Mesendoderm (in vitro differentiated cells): Measurements from ENCODE around the gene MRPS5.

Experiments
- DNase-seq: peaks from one replicate; pipeline ENCODE4 v3.0.0; 2013
- H2AK5ac ChIP-seq: 2 replicates; pipeline ENCODE4 v1.6.1; 2013; ENCODE audit warnings: low read length, inconsistent platforms
- H2BK120ac ChIP-seq: 2 replicates; pipeline ENCODE4 v1.6.1; 2013; ENCODE audit warnings: low read depth, mild to moderate bottlenecking, low read length, moderate library complexity, mixed read lengths
- H2BK15ac ChIP-seq: replicated peaks from 2 replicates; pipeline ENCODE4 v1.6.1; 2013; ENCODE audit warnings: low read depth, mild to moderate bottlenecking, moderate library complexity
- H2BK5ac ChIP-seq: 2 replicates; pipeline ENCODE4 v1.6.1; 2013; ENCODE audit warnings: low read length, inconsistent platforms
- H3K18ac ChIP-seq: 2 replicates; pipeline ENCODE4 v1.6.1; 2013; ENCODE audit warnings: mild to moderate bottlenecking, low read length, mixed read lengths
- H3K23ac ChIP-seq: one replicate; pipeline ENCODE4 v1.6.1; 2013; ENCODE audit warnings: low read length
- H3K27ac ChIP-seq: 2 replicates; pipeline ENCODE4 v1.5.1; 2013; ENCODE audit warnings: low read depth, mild to moderate bottlenecking, inconsistent platforms, low read length, moderate library complexity
- H3K27me3 ChIP-seq: 2 replicates; pipeline ENCODE4 v1.6.1; 2013; ENCODE audit warnings: low read length, control low read depth, mild to moderate bottlenecking, inconsistent platforms; ENCODE audit not compliant: insufficient read depth, poor library complexity
- H3K36me3 ChIP-seq: 2 replicates; pipeline ENCODE4 v1.6.1; 2013; ENCODE audit warnings: low read length, inconsistent platforms; ENCODE audit not compliant: control insufficient read depth, insufficient read depth
- H3K4ac ChIP-seq: one replicate; pipeline ENCODE4 v1.6.1; 2013; ENCODE audit warnings: low read depth, mild to moderate bottlenecking, low read length, moderate library complexity
- H3K4me1 ChIP-seq: 2 replicates; pipeline ENCODE4 v1.6.1; 2013; ENCODE audit warnings: low read depth, low read length, inconsistent platforms; ENCODE audit not compliant: control insufficient read depth
- H3K4me2 ChIP-seq: 2 replicates; pipeline ENCODE4 v1.6.1; 2013; ENCODE audit warnings: low read length
- H3K4me3 ChIP-seq: 2 replicates; pipeline ENCODE4 v1.5.1; 2013; ENCODE audit warnings: mild to moderate bottlenecking, low read length
- H3K56ac ChIP-seq: one replicate; pipeline ENCODE4 v1.6.1; 2013; ENCODE audit warnings: low read length
- H3K79me1 ChIP-seq: 2 replicates; pipeline ENCODE4 v1.6.1; 2013; ENCODE audit warnings: low read length, inconsistent platforms
- H3K79me2 ChIP-seq: 2 replicates; pipeline ENCODE4 v1.6.1; 2013; ENCODE audit warnings: mild to moderate bottlenecking, low read length; ENCODE audit not compliant: control insufficient read depth, insufficient read depth
- H3K9ac ChIP-seq: 2 replicates; pipeline ENCODE4 v1.6.1; 2013; ENCODE audit warnings: low read length, inconsistent platforms
- H4K5ac ChIP-seq: one replicate; pipeline ENCODE4 v1.6.1; 2013; ENCODE audit warnings: low read length
- H4K8ac ChIP-seq: one replicate; pipeline ENCODE4 v1.6.1; 2013; ENCODE audit warnings: low read depth, mild to moderate bottlenecking, control low read depth, low read length, moderate library complexity
- WGBS: extraction: QIAGEN DNeasy Blood & Tissue Kit; methylation state at CpG from one replicate; pipeline ENCODE4 v1.1.7; 2013; ENCODE audit warnings: low lambda C conversion rate, missing lambda C conversion rate; ENCODE audit not compliant: insufficient coverage; ENCODE audit errors: extremely low coverage; 5-methylcytosine and 5-hydroxymethylcytosine counted together

Gene MRPS5

DNA sequence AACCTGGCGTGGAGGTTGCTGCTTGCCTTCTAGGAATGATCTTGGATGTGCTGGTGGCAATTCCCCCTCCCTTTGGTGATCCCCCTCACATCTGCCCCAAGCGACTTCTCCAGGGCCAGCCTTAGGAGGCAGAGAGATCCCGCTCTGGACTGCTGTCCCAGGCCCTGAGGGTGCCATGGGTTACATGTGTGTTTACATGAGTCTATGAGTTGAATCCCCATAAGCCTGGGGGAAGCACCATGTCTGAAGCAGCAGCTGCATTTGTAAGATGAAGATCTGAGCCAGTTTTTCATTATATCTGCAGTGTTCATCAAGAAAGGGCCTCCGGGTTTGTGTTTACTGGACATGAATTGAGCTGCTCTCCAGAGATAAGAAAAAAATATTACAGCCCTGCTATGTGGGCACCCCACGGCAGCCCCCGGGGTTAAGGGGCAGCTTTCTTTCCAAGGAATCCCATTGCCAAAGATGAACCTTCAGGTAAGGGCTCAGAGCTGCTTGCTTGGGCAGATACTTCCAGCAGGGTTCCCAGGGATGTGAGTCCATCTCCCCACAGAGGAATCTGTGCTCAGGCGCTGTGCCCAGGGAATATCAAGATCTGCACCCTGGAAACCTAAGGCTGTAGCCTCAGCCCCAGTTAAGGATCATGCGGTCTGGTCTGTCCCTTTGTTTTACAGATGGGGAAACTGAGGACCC is 46.0 kb downstream of the MRPS5 start:
- H2AK5ac ChIP-seq = no peak overlapping the region
- H3K36me3 ChIP-seq = no peaks in the 10 kb centered on the region
- H2BK120ac ChIP-seq = no peak overlapping the region
- no peak overlapping the region for H3K27ac ChIP-seq
- H4K5ac ChIP-seq = no peak overlapping the region
- H3K18ac ChIP-seq = no peak overlapping the region
- no peak overlapping the region for H3K4me3 ChIP-seq
- no peak overlapping the region for H2BK15ac ChIP-seq
- no peak overlapping the region for H3K23ac ChIP-seq
- no peak overlapping the region for H2BK5ac ChIP-seq
- no peaks in the 10 kb centered on the region for H3K4me1 ChIP-seq
- no peak overlapping the region for H3K9ac ChIP-seq
- no CpG with 5 or more reads among the region's 8 CpGs for WGBS
- H4K8ac ChIP-seq = no peak overlapping the region
- H3K4me2 ChIP-seq = no peak overlapping the region
- no peak overlapping the region for H3K56ac ChIP-seq
- H3K79me1 ChIP-seq = no peaks in the 10 kb centered on the region
- no peaks in the 10 kb centered on the region for H3K79me2 ChIP-seq
- H3K27me3 ChIP-seq = no peaks in the 10 kb centered on the region
- DNase-seq = no peak
- no peak overlapping the region for H3K4ac ChIP-seq

GRCh38 chr2:95074663-95075439 is 46.8 kb downstream of the MRPS5 start:
- Histone ChIP-seq H3K27ac (no peak overlapping the region), H3K18ac (no peak overlapping the region), H3K56ac (no peak overlapping the region), H3K36me3 (no peaks in the 10 kb centered on the region), H3K4me3 (no peak overlapping the region), H4K8ac (no peak overlapping the region), H2AK5ac (no peak overlapping the region), H2BK15ac (no peak overlapping the region), H3K4ac (no peak overlapping the region), H4K5ac (no peak overlapping the region), H3K4me1 (no peaks in the 10 kb centered on the region), H3K27me3 (no peaks in the 10 kb centered on the region), H3K79me1 (no peaks in the 10 kb centered on the region), H2BK120ac (no peak overlapping the region), H3K23ac (no peak overlapping the region), H3K9ac (no peak overlapping the region), H3K79me2 (no peaks in the 10 kb centered on the region), H3K4me2 (no peak overlapping the region), H2BK5ac (no peak overlapping the region)
- DNase-seq = no peak
- no CpG with 5 or more reads among the region's 15 CpGs for WGBS

DNA sequence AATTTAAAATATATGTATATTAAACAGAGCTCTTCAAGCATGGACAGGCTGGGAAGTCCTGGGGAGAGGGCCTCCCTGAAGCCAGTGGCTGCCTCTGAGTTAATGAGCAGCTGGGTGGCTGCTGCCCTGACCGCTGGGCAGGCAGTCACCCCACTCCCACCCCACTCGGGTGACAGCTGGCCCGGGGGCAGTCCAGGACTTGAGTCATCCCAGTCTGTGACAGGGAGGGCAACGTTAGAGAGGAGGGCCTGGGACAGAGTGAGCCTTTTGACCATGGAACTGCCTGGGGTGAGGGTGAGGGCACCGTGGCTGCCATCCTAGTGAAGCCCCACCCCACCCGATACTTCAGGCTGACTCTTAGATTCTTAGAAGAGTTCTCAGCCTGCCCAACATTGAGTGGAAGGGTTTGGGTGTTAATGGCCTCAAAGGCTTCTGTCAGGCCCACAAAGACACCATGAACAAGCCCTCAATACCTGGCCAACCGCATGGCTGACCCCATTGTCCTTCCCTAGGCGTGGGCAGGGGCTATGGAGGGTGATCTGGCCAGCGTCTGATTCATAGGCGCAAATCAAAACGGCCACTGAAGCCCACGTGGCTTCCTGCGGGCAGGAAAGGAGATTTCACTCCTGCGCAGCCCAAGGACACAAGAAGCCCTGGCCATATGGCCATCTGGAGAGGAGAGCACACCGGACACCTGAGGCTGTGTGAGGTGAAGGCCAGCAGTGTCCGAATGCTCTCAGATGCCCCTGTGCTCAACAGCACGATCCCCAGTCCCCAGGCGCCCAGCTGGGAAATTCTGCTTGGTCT is 47.5 kb downstream of the MRPS5 start:
- no CpG with 5 or more reads among the region's 18 CpGs for WGBS

DNA sequence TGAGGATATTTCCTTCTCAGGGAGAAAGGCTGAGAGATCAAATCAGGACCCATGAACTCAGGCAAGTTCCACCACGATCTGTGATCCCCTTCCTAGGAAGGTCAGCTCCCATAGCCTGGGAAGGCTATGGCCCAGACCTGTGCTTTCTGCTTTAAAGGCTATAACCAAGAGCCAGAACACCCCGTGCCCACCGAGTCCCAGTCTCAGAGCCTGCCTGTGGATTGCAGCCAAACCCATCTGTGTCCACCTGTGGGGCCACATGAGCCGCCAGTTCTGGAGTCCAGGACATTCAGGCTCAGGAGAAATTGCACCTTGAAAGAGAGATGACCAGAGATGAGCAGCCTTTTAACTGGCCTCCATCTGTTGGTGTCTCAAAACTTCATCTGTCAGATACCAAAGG is 49.2 kb downstream of the MRPS5 start:
- Histone ChIP-seq H3K36me3 (no peaks in the 10 kb centered on the region), H2BK120ac (no peak overlapping the region), H3K4ac (no peak overlapping the region), H3K18ac (no peak overlapping the region), H3K27me3 (no peaks in the 10 kb centered on the region), H3K23ac (no peak overlapping the region), H3K79me2 (no peaks in the 10 kb centered on the region), H3K9ac (no peak overlapping the region), H3K4me3 (no peak overlapping the region), H3K27ac (no peak overlapping the region), H4K8ac (no peak overlapping the region), H3K56ac (no peak overlapping the region), H3K79me1 (no peaks in the 10 kb centered on the region), H2BK5ac (no peak overlapping the region), H4K5ac (no peak overlapping the region), H2AK5ac (no peak overlapping the region), H2BK15ac (no peak overlapping the region), H3K4me1 (no peaks in the 10 kb centered on the region), H3K4me2 (no peak overlapping the region)
- no CpG with 5 or more reads among the region's 4 CpGs for WGBS
- no peak for DNase-seq

More for the DNA sequence above, 47.5 kb downstream of the MRPS5 start:
- no peak overlapping the region for H4K8ac ChIP-seq
- no peak overlapping the region for H4K5ac ChIP-seq
- no peak overlapping the region for H3K4me3 ChIP-seq
- H3K56ac ChIP-seq = no peak overlapping the region
- H3K36me3 ChIP-seq = no peaks in the 10 kb centered on the region
- no peak overlapping the region for H3K4me2 ChIP-seq
- no peak overlapping the region for H2AK5ac ChIP-seq
- H2BK15ac ChIP-seq = no peak overlapping the region
- H2BK5ac ChIP-seq = no peak overlapping the region
- H3K9ac ChIP-seq = no peak overlapping the region
- H3K23ac ChIP-seq = no peak overlapping the region
- H3K4ac ChIP-seq = no peak overlapping the region
- no peak overlapping the region for H3K27ac ChIP-seq
- DNase-seq = no peak
- H3K79me2 ChIP-seq = no peaks in the 10 kb centered on the region
- H3K79me1 ChIP-seq = no peaks in the 10 kb centered on the region
- no peaks in the 10 kb centered on the region for H3K4me1 ChIP-seq
- no peaks in the 10 kb centered on the region for H3K27me3 ChIP-seq
- H3K18ac ChIP-seq = no peak overlapping the region
- H2BK120ac ChIP-seq = no peak overlapping the region

DNA sequence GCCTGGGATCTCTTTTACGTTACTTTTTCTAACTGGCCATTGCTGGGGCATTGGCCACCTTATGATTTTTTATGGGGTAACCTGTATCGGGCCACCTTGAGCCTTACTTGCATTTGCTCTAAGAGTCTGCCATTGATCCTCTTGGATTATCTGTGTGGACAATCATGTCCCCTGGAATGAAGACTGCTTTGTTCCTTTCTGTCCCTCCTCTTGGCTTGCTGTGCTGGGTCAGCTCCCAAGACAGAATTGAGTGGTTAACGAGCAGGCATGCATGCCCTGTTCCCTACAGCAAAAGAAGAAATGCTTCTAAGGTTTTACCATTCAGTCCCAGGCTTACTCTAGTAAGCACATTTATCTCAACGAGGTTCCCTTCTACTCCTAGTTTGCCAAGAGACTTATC is 49.8 kb downstream of the MRPS5 start:
- Histone ChIP-seq H3K79me2 (no peaks in the 10 kb centered on the region), H2BK15ac (no peak overlapping the region), H3K18ac (no peak overlapping the region), H2AK5ac (no peak overlapping the region), H3K27ac (no peak overlapping the region), H3K9ac (no peak overlapping the region), H3K4ac (no peak overlapping the region), H2BK5ac (no peak overlapping the region), H2BK120ac (no peak overlapping the region), H4K5ac (no peak overlapping the region), H3K4me3 (no peak overlapping the region), H3K23ac (no peak overlapping the region), H3K4me2 (no peak overlapping the region), H3K79me1 (no peaks in the 10 kb centered on the region), H4K8ac (no peak overlapping the region), H3K36me3 (no peaks in the 10 kb centered on the region), H3K56ac (no peak overlapping the region), H3K27me3 (no peaks in the 10 kb centered on the region), H3K4me1 (no peaks in the 10 kb centered on the region)
- no CpG with 5 or more reads among the region's 4 CpGs for WGBS
- DNase-seq = no peak
